Hippocampal formation (tissue), 2 donors: ENCODE measurements around the gene CADPS2.
"Not testable (repeated sequence)": the region's sequence is repeated elsewhere in the genome, so short reads cannot be mapped to it uniquely, and the experiment has no call there.

Source experiments
- DNase-seq, 2 donors: peaks; one replicate each; lab custom pipeline; 2025; lab: John Stamatoyannopoulos, UW

Gene CADPS2

DNA sequence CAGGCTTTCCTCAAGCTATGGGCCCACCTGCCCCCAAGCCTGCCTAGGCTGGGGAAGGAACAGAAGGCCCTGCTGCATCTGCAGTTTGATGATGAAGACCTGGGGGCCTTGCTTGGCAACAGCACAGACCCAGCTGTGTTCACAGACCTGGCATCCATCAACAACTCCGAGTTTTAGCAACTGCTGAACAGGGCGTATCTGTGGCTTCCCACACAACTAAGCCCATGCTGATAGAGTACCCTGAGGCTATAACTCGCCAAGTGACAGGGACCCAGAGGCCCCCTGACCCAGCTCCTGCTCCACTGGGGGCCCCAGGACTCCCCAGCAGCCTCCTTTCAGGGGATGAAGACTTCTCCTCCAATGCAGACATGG lies 36.3 kb downstream of the CADPS2 start:
- no peak for DNase-seq

DNA sequence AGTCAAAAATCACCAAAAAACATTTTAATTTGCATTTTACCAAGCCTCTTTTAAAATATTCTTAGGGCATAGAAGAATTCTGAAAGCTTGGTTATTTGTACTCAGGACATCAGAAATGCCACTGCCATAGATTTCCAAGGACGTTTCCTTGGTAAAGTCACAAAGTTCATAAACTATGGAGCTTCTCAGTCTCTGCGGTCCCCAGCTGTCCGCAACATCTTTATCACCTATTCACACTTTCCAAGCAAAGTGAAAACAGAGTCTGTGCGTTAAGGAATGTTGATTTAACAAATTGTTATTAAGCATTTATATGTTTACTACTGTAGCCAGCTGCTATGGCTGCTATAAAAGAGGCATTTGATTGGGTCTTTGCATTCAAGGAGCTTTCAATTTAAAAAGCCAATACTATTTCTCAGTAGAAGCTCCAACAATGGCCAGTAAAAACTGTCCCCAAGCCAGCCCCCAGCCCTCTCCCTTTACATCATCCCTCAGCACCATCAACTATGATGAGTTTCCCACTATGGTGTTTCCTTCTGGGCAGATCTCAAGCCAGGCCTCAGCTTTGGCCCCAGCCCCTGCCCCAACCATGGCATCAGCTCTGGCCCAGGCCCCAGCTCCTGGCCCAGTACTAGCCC lies 36.8 kb downstream of the CADPS2 start:
- DNase-seq = no peak

GRCh38 chr7:122847871-122848473 lies 38.3 kb downstream of the CADPS2 start:
- no peak for DNase-seq

- DNase-seq = no peak
Measured at GRCh38 chr7:122846591-122846990, 39.7 kb downstream of the CADPS2 start.

GRCh38 chr7:122845286-122845685 lies 41.0 kb downstream of the CADPS2 start:
- no peak for DNase-seq

- DNase-seq = no peak
Measured at GRCh38 chr7:122844191-122844988, 41.9 kb downstream of the CADPS2 start.

DNA sequence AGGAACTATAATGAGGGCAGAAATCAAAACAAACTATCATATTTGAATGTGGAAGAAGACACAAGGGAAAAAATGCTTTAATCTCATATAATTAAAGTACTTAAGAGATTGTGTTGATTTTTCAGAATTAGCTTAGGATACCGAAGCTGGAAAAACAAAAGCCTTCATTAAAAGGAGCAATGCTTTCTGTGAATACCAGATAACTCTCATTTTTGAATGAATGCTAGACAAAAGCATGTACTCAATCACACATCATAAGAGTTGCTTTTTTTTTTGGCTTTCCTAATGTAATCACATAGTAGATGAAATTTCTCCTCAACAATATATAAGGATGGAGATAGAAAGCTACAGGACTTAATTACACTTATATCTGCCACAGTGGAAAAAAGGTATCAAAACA lies 43.3 kb downstream of the CADPS2 start:
- DNase-seq = no peak

DNA sequence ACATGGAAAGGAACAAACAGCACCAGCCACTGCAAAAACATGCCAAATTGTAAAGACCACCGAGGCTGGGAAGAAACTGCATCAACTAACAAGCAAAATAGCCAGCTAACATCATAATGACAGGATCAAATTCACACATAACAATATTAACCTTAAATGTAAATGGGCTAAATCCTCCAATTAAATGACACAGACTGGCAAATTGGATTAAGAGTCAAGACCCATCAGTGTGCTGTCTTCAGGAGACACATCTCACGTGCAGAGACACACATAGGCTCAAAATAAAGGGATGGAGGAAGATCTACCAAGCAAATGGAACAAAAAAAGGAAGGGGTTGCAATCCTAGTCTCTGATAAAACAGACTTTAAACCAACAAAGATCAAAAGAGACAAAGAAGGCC lies 50.0 kb downstream of the CADPS2 start:
- not testable (repeated sequence) for DNase-seq

DNA sequence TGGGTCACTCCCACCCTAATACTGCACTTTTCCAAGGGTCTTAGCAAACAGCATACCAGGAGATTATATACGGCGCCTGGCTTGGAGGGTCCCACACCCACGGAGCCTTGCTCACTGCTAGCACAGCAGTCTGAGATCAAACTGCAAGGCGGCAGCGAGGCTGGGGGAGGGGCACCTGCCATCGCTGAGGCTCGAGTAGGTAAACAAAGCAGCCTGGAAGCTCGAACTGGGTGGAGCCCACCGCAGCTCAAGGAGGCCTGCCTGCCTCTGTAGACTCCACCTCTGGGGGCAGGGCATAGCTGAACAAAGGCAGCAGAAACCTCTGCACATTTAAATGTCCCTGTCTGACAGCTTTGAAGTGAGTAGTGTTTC lies 51.7 kb downstream of the CADPS2 start:
- not testable (repeated sequence) for DNase-seq

DNA sequence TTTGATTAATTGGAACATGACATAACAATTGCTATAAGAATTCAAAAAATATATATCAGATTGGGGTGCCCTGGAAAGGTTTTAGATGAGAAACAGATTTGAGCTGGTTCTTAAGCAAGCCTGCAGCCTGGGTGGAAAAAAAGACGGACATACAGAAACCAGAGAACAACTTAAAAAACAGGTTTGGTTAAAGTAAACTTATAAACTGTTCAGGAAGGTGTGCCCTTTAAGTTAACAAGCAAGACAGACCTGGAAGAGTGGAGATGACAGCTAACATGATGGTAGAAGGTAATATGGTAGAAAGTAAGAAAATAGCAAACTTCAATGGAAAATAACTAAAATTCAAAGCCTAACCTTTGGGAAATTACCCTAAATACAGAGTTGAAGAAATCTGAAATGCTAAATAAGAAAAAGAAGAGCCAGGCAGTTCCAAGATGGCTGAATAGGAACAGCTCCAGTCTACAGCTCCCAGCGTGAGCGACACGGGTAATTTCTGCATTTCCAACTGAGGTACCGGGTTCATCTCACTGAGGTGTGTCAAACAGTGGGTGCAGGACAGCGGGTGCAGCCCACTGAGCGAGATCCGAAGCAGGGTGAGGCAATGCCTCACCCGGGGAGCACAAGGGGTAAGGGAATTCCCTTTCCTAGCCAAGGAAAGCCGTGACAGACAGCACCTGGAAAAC lies 52.2 kb downstream of the CADPS2 start:
- no peak for DNase-seq

- DNase-seq = no peak
Measured at GRCh38 chr7:122831436-122831835, 54.8 kb downstream of the CADPS2 start.

GRCh38 chr7:122829962-122830361 lies 56.3 kb downstream of the CADPS2 start:
- no peak for DNase-seq

DNA sequence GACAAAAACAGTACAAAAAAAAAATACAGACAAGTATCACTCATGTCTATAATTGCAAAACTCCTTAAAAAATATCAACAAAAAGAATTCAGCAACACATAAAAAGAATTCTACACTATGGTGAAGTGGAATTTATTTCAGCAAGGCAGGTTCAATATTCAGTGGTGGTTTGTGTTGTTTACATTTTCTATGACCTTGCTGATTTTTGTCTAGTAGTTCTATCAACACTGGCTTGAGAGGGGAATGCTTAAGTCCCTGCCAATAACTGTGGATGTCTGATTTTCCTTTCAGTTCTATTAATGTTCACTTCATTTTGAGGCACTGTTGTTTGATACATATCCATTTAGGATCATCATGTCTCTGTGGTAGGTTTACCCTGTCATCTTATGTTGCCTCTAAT lies 58.5 kb downstream of the CADPS2 start:
- DNase-seq = no peak

DNA sequence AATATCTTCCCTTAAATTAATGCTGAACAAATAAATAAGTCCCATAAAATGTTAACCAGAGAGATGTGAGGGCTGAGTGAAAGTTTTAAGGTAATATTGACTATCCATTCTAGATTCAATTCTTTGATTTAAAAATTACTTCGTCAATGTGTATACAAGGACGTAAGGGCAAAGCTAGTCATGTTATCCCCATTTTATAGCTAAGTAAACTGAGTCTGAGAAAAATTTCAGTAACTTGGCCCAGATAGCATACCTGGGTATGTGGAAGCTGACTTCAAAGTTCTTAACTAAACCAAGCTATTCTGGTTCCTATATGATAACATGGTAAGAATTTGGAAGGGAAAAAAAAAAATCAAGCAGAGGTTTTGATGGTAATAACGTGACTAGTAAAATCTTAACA lies 72.4 kb downstream of the CADPS2 start:
- no peak for DNase-seq

GRCh38 chr7:122803851-122804250 lies 82.4 kb downstream of the CADPS2 start:
- no peak for DNase-seq

- peak in 1 of 2 donors; percentile 71 for DNase-seq
Measured at GRCh38 chr7:122803323-122803722, 82.9 kb downstream of the CADPS2 start.

GRCh38 chr7:122802301-122802751 lies 83.9 kb downstream of the CADPS2 start:
- no peak for DNase-seq

DNA sequence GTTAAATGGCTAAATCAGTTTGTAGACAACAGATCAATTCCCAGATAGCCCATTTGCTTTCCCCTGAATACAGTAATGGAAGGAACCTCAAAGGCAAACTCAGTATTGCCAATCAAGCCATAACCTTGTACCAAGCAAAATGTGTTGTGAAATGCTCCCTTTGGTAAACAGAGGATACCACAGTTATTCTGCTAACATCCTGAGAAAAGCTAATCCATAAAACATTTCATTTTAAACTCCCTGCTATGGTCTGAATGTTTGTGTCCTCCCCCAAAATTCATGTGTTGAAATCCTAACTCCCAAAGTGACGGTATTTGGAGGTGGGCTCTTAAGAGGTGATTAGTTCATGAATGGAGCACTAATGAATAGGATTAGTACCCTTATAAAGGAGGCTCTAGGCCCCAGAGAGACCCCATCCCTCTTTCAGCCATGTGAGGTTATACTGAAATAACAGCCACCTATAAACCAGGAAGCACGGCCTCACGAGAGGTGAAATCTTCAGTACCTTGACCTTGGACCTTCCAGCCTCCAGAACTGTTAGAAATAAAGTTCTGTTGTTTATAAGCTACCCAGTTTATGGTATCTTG lies 94.2 kb downstream of the CADPS2 start:
- no peak for DNase-seq

DNA sequence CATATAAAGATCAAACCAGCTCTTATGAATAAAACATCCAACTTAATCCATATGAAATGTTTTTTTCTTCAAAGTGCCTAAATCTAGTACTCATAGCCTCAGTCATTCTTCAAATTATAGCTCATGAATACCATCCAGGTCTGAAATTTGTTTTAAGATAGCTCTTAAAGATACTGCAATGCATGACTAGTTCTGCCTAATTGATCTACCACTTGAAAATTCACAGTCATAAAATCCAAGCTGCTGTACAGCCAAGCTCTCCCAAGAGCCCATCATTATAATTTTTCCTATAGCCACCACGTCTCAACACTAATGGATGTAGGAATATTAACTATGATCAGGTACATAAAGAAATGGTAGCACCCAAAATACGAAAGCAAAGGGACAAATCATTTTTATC lies 95.7 kb downstream of the CADPS2 start:
- no peak for DNase-seq

DNA sequence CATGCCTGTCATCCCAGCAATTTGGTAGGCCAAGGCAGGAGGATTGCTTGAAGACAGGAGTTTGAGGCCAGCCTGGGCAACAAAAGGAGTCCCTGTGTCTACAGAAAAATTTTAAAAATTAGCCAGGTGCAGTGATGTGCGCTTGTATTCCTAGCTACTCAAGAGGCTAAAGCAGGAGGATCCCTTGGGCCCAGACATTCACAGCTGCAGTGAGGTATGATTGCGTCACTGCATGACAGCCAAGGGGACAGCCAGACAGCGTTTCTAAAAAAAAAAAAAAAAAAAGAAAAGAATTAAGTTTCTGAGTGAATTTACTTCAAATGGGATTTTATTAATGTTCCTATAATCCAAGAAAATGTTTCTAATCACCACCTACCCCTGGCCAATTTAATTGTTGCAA lies 96.1 kb downstream of the CADPS2 start:
- DNase-seq = no peak

DNA sequence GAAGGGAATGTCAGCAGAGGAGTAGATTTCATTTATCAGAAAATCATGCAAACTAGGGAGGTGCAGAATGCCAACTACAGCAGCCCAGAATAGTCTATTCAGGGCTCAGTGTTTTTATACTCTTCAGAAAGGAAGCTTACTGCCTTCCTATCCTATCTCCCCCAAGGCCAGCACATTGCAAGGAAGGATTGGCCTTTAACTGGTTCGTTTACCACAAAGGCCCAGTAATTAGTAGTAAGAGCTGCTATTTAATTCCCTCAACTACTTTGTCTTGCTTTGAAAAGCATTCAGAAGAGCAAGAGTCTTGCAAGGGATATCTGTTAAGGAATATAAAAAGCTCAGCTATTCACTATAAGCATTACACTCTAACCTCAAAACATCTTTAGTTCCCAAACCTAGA lies 97.1 kb downstream of the CADPS2 start:
- DNase-seq = no peak

DNA sequence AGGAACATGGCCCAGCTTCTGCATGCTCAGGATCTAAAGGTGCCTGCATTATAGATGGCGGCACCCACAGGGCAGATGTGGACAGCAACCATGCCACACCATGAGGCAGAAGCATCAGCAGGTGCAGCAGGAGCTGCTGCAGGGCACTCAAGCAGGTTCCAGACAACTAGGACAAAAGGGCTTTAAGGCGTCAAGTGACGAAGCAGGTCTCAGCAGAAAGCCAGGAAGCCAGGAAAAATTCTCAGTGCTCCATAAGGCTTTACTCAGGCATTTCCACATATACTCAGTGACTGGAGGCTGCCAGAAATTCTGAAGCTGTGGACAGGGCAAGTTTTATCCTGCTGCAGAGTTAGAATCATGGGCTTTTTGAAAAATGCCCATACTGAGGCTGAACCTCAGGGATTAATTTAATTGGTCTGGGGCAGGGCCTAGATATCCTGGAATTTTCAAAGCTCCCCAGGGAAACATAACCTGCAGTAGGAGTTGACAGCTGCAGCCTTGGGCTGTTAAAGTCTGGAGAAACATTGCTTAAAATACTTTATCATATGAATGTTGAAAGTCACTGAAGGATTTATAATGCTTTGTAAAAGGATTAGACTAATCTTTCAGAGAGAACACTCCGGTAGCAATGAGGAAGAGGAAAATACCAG lies 115.4 kb downstream of the CADPS2 start:
- DNase-seq = no peak
